ENCODE measurements around the gene MSANTD7.
A peak's percentile ranks its signal among the peaks of the same experiment; 100 is the strongest.
"Not testable (repeated sequence)": the region's sequence is repeated elsewhere in the genome, so short reads cannot be mapped to it uniquely, and the experiment has no call there.

Gene MSANTD7

GRCh38 chr10:14837757-14838581 lies at the start of gene MSANTD7, which contains the start of the genes CDNF and HSPA14:
Gene MSANTD7 (plus strand): TSS chr10:14838306. CDS start chr10:14842285, 3,979 bp downstream.
Gene CDNF (minus strand): TSS chr10:14838037. CDS start chr10:14837946, 91 bp downstream.
Gene HSPA14 (plus strand): TSS chr10:14838306. CDS start chr10:14838403, 97 bp downstream.
- peak; percentile 96 for DNase-seq (ENCODE audit: low read depth)

DNA sequence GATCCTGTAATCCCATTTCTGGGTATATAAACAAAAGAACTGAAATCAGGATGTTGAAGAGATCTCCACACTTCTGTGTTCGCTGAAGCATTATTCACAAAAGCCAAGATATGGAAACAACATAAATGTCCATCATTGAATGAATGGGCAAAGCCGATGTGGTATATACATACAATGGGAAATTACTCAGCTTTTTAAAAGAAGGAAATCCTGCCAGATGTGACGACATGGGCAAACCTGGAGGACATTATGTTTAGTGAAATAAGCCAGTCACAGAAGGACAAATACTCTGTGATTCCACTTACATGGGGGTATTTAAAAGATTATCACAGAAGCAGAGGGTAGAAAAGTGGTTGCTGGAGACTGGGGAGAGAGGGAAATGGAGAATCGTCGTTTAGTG lies 39.5 kb upstream of the MSANTD7 start:
- no peak for DNase-seq (ENCODE audit: low read depth)

GRCh38 chr10:14800397-14800796 lies 37.7 kb upstream of the MSANTD7 start:
- DNase-seq (ENCODE audit: low read depth): no peak

DNA sequence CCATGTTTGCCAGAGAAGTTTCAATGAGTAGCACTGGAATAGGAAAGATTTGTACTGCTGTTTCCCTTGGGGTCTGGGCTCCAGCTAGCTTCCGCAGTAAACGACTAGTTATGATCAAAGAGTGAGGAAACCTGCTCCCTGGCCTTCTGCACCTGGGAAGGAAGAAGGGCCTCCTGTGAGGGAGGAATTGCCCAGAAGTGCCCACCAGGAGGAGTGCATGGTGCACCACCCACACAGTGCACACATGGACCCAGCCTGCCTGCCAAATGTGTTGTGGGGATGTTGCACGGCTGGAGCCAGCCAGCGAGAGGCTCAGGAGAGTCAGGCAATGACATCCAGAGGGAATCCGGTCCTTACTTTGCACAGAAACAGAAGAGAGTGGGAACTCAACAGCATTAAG lies 36.4 kb upstream of the MSANTD7 start:
- DNase-seq (ENCODE audit: low read depth): no peak

DNA sequence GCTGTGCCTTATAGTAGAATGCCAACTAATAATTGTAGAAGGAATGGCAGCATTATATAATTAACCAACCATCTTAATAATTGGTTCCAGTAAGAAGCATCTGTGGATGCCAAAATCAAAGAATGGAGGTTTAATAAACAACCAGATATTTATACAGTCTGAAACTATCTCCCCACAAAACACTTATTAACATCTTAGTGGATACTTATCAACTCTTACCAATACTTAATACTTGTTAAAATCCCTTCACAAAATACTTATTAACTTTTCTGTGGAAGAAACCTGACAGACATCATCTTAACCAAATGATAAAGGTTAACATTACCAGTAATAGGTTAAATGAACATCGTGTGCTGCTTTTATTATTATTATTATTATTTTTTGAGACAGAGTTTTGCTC lies 34.3 kb upstream of the MSANTD7 start:
- DNase-seq (ENCODE audit: low read depth): no peak

DNA sequence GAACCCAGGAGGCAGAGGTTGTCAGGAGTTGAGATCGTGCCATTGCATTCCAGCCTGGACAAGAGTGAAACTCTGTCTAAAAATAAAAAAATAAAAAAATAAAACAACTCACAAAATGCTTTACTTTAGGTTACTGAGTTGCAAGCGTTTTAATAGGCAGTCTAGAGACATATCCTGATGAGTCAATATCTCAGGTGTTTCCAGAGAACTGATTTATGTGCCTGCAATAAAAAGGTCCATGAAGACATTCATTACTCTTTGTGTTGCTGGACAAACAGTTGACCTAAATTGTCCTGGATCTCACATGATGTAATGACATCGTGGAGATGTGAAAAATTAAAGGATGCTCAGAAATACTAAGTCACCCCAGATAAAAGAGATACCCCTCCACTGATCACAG lies 31.8 kb upstream of the MSANTD7 start:
- DNase-seq (ENCODE audit: low read depth): no peak

DNA sequence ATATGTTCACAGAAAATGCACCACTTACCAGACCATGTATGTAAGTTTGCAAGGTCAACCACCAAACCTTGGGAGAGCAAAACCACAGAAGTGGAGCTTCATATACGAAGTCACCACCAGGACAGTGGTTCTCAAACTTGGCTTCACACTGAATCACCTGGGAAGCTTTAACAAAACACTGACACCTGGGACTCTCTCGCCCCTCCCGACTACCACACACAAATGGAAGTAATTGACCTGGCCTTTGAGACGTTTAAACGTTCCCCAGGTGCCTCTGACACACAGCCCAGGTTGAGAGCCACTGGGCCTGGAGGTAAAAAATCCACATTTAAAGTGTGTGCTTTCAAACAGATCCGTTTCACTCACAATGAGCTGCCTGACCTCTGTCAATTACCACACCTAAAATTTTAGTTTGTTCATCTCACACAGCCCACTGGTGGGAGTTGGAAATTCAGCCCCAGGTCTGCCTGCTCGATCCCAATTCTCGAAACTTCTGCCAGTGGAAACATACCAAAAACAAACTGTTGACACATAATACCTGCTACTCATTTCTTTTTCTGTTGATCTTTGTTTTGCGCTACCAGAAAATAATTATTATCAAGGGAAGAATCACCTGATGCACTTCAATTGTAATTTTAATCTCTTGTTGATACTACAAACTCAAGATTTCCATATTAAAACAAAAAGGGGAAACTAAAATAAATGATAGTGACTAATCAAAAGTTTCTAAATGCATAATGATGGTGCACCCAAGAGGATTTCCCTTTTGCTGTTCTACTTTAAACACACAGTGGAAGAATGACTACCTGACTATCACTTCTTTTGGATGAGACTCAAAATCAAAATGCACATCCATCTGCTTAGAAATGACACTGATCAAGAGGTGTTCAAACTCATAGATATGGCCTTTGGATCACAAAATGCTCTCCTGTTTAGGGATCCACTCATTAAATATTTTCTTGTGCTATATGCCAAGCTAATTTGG lies 26.8 kb upstream of the MSANTD7 start:
- DNase-seq (ENCODE audit: low read depth): no peak

DNA sequence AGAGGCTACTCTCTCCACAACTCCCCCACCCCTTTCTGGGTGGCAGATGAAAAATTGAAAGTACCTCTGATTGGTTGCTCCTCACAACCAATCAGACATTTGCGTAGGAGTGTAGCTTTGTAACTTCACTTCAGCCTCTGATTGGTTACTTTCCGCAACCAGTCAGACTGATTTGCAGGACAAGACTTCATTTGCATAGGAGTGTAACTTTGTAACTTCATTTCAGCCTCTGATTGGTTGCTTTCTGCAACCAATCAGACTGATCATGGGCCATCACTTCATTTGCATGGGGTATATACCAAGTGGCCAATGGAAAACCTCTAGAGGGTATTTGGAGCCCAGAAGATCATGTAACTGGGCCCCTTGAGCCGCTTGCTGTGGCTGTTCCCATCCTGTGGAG lies 25.8 kb upstream of the MSANTD7 start:
- no peak for DNase-seq (ENCODE audit: low read depth)

DNA sequence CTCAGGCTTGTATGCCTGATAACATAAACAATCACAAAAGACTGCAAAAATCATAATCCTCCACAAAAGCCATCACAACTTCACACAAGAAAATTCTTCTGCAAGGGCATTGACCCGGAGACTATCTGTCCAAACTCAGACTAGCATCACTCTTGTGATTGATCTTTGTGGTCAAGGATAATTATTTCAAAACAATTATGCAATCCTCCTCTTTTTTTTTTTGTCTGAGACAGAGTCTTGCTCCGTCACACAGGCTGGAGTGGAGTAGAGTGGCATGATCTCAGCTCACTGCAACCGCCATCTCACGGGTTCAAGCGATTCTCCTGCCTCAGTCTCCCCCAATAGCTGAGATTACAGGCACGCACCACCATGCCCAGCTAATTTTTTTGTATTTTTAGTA lies 22.4 kb upstream of the MSANTD7 start:
- no peak for DNase-seq (ENCODE audit: low read depth)

DNA sequence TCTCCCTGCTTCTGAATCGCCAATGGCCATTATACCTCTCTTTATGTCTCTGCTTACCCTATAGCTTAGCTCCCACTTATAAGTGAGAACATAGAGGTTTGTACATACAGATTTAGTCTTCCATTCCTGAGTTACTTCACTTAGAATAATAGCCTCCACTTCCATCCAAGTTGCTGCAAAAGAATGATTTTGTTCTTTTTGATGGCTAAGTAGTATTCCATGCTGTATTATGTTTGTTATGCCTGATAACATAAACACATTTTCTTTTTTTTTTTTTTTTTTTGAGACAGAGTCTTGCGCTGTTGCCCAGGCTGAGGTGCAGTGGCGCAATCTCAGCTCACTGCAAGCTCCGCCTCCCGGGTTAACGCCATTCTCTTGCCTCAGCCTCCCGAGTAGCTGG lies 21.4 kb upstream of the MSANTD7 start:
- DNase-seq (ENCODE audit: low read depth): not testable (repeated sequence)

GRCh38 chr10:14820010-14820774 lies 17.9 kb upstream of the MSANTD7 start:
- no peak for DNase-seq (ENCODE audit: low read depth)

GRCh38 chr10:14820775-14821154 lies 17.3 kb upstream of the MSANTD7 start:
- DNase-seq (ENCODE audit: low read depth): no peak

GRCh38 chr10:14821635-14822375 lies 16.3 kb upstream of the MSANTD7 start:
- DNase-seq (ENCODE audit: low read depth): no peak

GRCh38 chr10:14822879-14823755 lies 15.0 kb upstream of the MSANTD7 start:
- no peak for DNase-seq (ENCODE audit: low read depth)

DNA sequence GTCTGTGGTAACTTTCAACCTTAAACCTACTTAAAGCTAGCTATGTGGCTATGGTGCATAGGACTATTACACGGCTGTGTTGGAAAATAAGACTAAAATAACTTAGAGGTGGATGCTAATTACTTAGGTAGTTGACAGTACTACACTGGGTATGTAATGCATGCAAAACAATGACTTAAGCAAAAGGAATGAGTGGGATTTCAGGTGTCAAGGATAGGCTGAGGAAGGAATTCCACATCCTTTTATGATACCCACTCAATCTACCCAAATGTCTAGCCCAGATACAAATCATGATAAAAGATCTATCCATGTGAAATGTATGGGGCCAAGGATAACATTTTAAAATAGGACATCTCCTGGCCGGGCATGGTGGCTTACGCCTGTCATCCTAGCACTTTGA lies 14.1 kb upstream of the MSANTD7 start:
- no peak for DNase-seq (ENCODE audit: low read depth)

GRCh38 chr10:14826076-14826829 lies 11.9 kb upstream of the MSANTD7 start:
- DNase-seq (ENCODE audit: low read depth): no peak

DNA sequence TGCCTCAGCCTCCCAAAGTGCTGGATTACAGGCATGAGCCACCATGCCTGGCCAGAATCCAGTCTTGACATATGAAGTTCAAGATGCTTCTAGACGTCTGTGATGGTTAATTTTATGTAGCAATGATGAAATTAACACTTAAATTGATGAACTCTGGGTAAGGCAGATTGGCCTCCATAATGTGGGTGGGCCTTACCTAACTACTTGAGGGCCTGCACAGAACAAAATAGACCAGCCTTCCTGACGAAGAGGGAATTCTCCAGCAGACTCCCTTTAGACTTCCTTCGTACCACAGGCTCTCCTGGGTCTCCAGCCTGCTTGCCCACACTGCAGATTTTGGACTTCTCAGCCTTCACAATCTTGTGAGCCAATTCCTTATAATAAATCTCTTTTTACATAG lies 5.0 kb upstream of the MSANTD7 start:
- DNase-seq (ENCODE audit: low read depth): no peak

- no peak for DNase-seq (ENCODE audit: low read depth)
These were observed 1.9 kb upstream of the MSANTD7 start for GRCh38 chr10:14836208-14836607.

DNA sequence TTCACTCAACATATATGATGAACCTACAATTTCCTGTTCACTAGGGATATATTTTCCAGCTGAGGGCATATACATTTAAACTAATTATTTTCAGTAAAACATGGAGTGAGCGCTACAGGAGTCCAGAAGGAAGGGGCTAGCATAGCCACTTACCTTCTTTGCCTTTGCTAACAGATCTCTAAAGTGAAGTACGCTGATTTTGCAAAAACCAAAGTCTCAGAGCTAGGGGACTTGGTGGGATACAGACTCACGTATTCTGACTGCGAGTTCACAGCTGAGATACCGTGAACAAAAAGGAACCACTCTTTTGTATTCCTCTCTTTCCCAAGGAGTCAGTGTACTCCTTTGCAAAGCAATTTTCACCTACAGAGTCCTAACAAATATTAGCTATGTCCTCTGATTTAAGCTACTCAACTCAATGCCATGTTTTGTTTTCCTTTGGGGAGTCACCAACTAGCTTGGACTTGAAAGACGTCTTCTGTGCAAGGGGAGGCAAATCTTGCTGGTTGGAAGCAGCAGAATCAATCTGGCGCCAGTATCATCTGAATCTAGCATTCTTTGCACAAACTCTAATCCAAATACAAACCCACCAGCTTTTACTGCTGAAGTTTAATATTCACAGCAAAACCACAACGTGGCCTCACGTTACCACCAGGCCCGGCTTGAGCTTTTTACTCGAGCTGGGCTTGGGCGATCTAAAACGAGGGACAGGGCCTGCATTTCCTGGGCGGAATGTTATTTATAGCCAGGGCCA lies 926 bp upstream of the MSANTD7 start:
- DNase-seq (ENCODE audit: low read depth): no peak

Data from CMK (cell line).